Measurements from ENCODE around the gene SYTL1. TPM values are rescaled to one million over a fixed set of nuclear protein-coding genes. Genes with fewer than 3 reads are reported as not detected.

The SYTL1 gene
- total RNA-seq, 1 donor = under 0.01 TPM

DNA sequence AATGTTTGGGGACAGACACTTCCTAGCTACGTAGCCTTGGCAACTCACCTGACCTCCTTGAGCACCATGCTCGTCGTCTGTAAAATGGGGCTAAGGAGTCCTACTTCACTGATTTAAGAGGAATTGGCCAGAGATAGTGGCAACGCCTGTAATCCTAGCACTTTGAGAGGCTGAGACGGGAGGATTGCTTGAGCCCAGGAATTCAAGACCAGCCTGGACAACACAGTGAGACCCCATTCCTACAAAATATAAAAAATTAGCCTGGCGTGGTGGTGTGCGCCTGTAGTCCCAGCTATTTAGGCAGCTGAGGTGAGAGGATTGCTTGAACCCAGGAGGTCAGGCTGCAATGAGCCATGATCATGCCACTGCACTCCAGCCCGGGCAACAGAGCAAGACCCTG, 4.5 kb downstream of the SYTL1 start:
- TF ChIP-seq, protein P1, sequence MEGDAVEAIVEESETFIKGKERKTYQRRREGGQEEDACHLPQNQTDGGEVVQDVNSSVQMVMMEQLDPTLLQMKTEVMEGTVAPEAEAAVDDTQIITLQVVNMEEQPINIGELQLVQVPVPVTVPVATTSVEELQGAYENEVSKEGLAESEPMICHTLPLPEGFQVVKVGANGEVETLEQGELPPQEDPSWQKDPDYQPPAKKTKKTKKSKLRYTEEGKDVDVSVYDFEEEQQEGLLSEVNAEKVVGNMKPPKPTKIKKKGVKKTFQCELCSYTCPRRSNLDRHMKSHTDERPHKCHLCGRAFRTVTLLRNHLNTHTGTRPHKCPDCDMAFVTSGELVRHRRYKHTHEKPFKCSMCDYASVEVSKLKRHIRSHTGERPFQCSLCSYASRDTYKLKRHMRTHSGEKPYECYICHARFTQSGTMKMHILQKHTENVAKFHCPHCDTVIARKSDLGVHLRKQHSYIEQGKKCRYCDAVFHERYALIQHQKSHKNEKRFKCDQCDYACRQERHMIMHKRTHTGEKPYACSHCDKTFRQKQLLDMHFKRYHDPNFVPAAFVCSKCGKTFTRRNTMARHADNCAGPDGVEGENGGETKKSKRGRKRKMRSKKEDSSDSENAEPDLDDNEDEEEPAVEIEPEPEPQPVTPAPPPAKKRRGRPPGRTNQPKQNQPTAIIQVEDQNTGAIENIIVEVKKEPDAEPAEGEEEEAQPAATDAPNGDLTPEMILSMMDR (IDR thresholded peaks at IDR 0.05; ENCODE audit: extremely low read depth, low read depth, low read length) = no peak
- H3K36me3 ChIP-seq (ENCODE audit: insufficient read depth, low read length) = no peaks in the 10 kb centered on the region
- H3K4me1 ChIP-seq (ENCODE audit: insufficient read depth, low read length) = peaks cover 11% of the 10 kb centered on the region
- no peak overlapping the region for H3K4me3 ChIP-seq (ENCODE audit: insufficient read depth, low read length)
- no peak overlapping the region for H3K27ac ChIP-seq (ENCODE audit: low read depth, low read length)
- H3K4me2 ChIP-seq (ENCODE audit: insufficient read depth, low read length) = no peak overlapping the region
- no peaks in the 10 kb centered on the region for H3K79me2 ChIP-seq (ENCODE audit: insufficient read depth, low read length)
- no peak overlapping the region for H2AFZ ChIP-seq (ENCODE audit: low read length)
- H3K27me3 ChIP-seq (ENCODE audit: insufficient read depth, low read length) = no peaks in the 10 kb centered on the region
- no peaks in the 10 kb centered on the region for H3K9me3 ChIP-seq (ENCODE audit: low read depth, low read length)
- no peak for DNase-seq (ENCODE audit: insufficient read length, low spot score, missing footprints)
- H4K20me1 ChIP-seq (ENCODE audit: insufficient read depth, low read length) = no peaks in the 10 kb centered on the region

DNA sequence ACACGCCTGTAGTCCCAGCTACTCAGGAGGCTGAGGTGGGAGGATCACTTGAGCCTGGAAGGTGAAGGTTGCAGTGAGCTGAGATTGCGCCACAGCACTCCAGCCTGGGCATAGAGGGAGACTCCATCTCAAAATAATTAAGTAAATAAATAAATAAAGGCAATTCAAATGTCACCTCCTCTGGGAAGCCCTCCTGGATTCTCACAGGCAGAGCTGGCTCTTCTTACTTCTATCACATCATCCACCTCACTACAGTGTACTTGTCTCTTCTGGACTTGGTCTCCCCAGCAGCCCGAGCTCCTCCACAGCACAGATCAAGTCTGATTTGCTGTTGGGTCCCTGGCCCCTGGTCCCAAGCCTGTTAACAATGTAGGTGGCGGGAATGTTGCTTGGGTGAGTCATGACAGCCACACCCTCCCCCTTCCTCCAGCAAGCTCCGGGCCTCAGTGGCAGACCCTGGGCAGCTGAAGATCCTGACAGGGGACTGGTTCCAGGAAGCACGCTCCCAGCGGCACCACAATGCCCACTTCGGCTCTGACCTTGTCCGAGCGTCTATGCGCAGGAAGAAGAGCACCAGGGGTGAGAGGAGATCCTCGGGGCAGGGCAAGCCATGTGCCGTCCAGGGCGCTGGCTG, 5.3 kb downstream of the SYTL1 start:
- peak; percentile 73 for DNase-seq (ENCODE audit: insufficient read length, low spot score, missing footprints)
- Histone ChIP-seq H3K27ac (ENCODE audit: low read depth, low read length) (no peak overlapping the region), H4K20me1 (ENCODE audit: insufficient read depth, low read length) (no peaks in the 10 kb centered on the region), H3K79me2 (ENCODE audit: insufficient read depth, low read length) (no peaks in the 10 kb centered on the region), H2AFZ (ENCODE audit: low read length) (no peak overlapping the region), H3K4me1 (ENCODE audit: insufficient read depth, low read length) (peaks cover 3% of the 10 kb centered on the region), H3K36me3 (ENCODE audit: insufficient read depth, low read length) (no peaks in the 10 kb centered on the region), H3K27me3 (ENCODE audit: insufficient read depth, low read length) (no peaks in the 10 kb centered on the region), H3K4me2 (ENCODE audit: insufficient read depth, low read length) (no peak overlapping the region), H3K9me3 (ENCODE audit: low read depth, low read length) (no peaks in the 10 kb centered on the region), H3K4me3 (ENCODE audit: insufficient read depth, low read length) (no peak overlapping the region)
- TF ChIP-seq, protein P1 (IDR thresholded peaks at IDR 0.05; ENCODE audit: extremely low read depth, low read depth, low read length) = no peak

DNA sequence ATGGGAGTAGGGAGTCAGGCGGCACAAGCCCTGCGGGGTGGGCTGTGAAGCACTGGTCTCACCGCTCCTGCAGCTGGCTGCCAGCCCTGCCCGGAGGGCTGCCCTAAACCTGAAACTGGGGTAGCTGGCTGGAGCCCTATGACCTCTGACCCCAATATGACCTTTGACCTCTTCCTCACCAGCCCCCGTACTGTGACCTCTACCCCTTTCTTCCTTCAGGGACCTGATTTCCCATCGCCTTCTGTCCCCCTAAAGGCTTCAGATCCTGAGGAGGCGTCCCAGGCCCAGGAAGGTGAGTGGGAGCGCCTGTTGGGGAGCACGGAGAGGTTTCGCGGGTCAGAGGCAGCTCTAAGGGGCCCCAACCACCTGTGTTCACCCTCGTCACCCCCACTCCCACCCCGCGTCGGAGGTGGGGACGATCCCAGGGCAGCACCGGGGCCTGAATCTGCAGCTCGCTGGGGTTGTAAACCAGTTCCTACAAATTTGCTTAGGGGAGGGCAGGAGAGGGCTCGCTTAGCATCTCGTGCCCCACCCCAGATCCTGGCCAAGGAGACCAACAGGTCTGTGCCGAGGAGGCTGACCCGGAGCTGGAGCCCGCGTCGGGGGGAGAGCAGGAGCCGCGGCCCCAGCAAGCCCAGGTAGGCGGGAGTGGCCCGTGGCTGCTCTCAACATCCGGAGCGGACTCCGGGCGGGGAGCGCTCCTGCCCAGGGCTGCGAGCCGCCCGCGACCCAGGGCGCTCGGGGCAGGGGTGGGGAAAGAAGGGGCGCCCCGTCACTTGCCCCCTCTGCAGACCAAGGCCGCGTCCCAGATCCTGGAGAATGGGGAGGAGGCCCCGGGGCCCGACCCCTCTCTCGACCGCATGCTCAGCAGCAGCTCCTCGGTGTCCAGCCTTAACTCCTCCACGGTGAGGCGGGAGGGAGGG, 7.3 kb downstream of the SYTL1 start:
- H3K4me1 ChIP-seq (ENCODE audit: insufficient read depth, low read length) = peaks cover 2% of the 10 kb centered on the region
- TF ChIP-seq, protein P1 (IDR thresholded peaks at IDR 0.05; ENCODE audit: extremely low read depth, low read depth, low read length) = no peak
- peak overlapping the region; percentile 67 for H3K4me2 ChIP-seq (ENCODE audit: insufficient read depth, low read length)
- no peak overlapping the region for H3K27ac ChIP-seq (ENCODE audit: low read depth, low read length)
- no peaks in the 10 kb centered on the region for H3K79me2 ChIP-seq (ENCODE audit: insufficient read depth, low read length)
- H2AFZ ChIP-seq (ENCODE audit: low read length) = peak overlapping the region; percentile 22
- peak; percentile 93 for DNase-seq (ENCODE audit: insufficient read length, low spot score, missing footprints)
- no peaks in the 10 kb centered on the region for H4K20me1 ChIP-seq (ENCODE audit: insufficient read depth, low read length)
- no peaks in the 10 kb centered on the region for H3K9me3 ChIP-seq (ENCODE audit: low read depth, low read length)
- H3K4me3 ChIP-seq (ENCODE audit: insufficient read depth, low read length) = peak overlapping the region; percentile 65
- H3K27me3 ChIP-seq (ENCODE audit: insufficient read depth, low read length) = no peaks in the 10 kb centered on the region
- H3K36me3 ChIP-seq (ENCODE audit: insufficient read depth, low read length) = no peaks in the 10 kb centered on the region

Measured in osteoblast (primary cell).